Endometrium (tissue), 2 donors: ENCODE data around the gene MAOA.
"Not testable (repeated sequence)": the region's sequence is repeated elsewhere in the genome, so short reads cannot be mapped to it uniquely, and the experiment has no call there.

ENCODE experiments used
- FAIRE-seq: peaks from 2 replicates; lab custom pipeline; 2012; peaks lifted over from hg19 to GRCh38; lab: Jason Lieb, UNC
- donor health status: control.
- donor health status: control.

MAOA gene

GRCh38 chrX:43656005-43656494 lies at the start of gene MAOA:
MAOA (plus strand) TSS chrX:43656299; CDS start chrX:43656342, 43 bp downstream.
- FAIRE-seq, result no peak

- FAIRE-seq, result no peak
Measured at GRCh38 chrX:43612400-43612799, 43.7 kb upstream of the MAOA start.

DNA sequence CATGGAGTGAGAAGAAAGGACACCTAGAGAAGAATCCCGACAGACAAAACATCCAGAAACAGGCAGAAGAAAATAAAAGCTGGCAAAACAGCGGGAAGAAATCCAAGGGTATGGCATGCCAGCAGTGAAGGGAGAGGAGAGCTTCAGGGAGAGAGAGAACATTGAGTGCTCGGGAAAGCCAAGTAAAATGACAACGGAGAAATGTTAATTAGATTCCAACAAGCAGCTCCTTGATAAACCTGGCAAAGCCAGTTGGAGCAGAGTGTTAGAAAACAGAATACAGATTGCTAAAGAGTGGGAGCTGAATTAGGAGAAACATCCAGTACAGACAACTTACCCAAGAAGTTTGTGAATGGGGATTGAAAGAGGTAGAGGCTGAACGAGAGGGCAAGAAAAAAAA lies 40.4 kb upstream of the MAOA start:
- no peak for FAIRE-seq

DNA sequence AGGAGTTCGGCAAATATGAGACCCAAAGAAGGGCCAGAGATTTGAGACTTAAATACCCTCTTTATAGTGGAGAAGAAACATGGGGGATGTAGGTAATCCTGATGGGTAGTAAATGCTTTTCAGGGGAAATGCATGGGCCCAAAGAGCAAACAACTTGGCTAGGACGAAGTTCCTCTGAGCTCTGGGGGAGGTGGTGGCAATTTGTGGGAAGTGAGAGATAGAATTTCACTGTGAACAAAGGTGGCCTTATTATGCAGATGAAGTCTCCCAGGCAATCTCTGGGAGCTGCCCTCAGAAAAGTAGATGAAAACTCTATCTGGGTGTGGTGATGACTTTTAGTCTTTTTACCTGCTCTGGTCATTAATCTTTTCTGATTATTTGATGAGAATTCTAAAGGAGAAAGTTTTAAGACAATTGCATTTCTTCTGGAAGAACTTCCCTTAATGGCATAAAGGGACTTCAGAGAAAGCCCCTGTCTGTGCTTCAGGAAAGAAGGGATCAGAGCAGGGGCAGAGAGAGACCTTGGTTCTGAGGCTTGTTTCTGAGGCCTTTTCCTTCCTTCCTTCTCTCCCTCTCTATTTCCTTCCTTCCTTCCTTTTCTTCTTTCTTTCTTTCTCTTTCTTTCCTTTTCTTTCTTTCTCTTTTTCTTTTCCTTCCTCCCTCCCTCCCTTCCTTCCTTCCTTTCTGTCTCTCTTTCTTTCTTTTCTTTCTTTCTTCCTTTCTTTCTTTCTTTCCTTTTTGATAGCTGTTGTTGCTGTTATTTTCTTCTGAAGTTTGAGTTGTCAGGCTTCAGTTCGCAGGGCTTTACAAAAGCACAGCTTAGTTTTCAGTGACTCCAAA lies 37.5 kb upstream of the MAOA start:
- no peak for FAIRE-seq

DNA sequence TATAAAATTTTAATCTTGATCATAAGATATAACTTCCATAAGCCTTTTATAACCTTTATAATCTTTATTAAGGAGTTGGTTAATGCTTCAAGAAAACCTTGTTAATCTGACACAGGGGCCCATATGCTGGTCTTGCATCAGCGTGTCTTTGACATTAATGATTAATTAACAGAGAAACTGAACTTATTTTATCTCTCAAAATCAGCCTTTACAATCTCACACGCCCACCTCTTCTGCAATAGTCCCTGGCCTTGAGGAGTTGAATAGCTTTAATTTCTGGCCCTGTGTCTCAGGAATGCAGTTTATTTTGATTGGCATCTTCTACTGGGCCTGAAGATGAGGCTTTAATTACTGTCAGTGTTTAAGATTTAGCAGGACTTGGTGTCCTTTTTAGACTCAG lies 36.2 kb upstream of the MAOA start:
- FAIRE-seq, result not testable (repeated sequence)

DNA sequence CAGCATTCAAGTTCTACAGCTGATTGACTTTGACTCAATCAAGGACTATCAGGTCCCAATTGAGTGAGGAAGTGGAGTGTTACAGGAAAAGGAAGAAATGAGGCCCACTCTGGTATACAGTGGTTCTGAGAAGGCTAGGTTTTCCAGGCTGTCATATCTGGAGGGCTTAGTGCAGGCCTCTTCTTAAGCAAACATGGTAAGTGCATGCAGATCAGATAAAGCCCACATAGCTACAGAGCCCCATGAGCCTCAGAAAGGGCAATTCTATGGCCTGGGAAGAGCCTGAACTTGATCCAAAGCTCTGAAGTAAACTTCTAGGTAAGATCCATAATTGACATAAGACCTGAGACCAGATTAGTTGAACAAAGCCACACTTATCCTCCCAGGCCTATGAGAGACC lies 29.0 kb upstream of the MAOA start:
- no peak for FAIRE-seq

- FAIRE-seq, result no peak
Measured at GRCh38 chrX:43627669-43628068, 28.4 kb upstream of the MAOA start.

DNA sequence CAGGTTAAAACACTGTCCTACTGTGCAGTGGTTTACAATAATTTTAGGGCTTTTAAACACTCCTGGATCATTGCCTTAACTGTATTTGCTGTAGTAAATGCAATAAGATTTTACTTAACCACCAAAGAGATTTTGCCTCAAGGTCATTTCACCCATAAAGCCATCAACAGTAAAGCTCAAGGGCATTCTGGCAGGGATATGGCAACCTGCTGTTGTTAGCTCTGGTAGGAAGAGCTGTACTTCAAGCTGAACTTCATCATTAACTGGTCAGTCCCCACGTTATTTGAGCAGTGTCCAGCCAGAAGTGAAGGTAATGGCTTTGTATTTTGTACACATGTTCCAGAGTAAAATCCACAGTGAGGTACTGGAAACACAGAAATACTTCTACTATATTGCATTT lies 26.9 kb upstream of the MAOA start:
- FAIRE-seq, result no peak

DNA sequence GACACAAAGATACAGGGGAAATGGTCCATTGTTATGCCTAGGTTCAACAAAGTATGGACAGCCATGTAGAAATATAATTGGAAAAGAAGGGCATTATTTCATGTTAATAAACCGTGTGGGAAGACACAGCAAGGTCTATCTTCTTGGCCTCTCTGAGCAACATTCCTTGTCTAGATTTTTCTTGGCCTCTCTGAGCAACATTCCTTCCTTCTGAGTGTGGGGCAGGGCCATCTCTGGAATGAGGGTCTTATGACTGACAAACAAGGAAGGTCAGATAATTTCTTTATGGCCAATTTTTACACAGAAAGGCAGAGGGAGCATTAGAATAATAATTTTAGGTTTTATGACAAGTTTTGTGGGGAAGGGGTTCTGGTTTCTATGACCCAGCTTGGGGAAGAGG lies 24.3 kb upstream of the MAOA start:
- FAIRE-seq, result no peak

DNA sequence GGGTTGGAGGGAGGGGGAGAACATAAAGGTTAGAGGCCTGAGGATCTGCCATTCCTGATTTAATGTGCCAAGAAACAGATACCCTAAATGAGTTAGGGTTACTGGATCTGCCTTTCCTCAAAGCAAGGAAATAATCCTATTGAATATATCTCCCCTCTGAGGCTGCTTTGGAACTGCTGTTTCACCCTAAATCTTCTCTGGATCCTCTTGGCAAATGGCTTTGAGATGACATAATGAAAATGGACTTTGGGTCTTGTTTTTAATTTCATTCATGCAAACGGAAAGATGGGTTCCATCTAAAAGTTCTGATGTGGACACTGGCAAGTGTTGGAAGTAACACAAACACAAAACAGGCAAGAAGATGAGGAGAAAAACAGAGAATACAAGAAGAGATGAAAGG lies 23.0 kb upstream of the MAOA start:
- FAIRE-seq, result no peak

- FAIRE-seq, result no peak
Measured at GRCh38 chrX:43633757-43634156, 22.3 kb upstream of the MAOA start.

- peak; percentile 87 for FAIRE-seq
Measured at GRCh38 chrX:43640482-43640881, 15.6 kb upstream of the MAOA start.

DNA sequence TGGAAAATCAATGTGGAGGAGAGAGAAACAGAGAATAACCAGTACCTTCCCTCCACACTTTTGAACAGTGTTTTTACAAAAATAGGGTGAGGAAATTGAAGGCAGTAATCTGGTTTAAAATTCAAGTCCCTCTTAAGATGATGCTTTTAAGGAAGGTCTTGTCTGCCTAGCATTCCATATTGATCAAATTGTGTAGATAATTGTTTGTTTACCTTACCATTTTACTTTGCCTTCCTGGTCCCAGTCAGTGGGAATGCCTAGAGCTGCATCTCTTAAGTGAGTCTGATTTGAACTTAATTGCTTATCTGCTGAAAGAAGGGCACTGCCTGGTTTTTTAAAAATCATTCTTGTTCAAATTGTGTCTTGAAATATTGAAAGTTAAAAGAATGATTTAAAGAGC lies 14.4 kb upstream of the MAOA start:
- no peak for FAIRE-seq

DNA sequence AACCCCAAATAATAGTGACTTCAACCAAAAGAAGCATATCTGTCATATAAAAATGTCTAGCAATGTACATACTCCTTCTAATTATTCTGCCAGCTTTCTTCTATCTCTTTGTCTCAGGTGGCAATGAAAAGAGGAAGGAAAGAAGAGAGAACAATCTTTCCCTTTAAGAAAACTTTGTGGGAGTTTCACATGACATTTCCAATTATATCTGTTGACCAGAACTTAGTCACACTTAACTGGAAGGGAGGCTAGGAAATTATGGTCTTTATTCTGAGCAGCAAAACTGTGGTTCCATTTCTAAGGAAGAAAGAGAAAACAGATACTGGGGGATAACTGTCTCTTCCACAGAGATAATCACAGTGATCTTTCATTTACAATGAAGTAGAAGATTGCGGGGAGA lies 12.9 kb upstream of the MAOA start:
- no peak for FAIRE-seq

DNA sequence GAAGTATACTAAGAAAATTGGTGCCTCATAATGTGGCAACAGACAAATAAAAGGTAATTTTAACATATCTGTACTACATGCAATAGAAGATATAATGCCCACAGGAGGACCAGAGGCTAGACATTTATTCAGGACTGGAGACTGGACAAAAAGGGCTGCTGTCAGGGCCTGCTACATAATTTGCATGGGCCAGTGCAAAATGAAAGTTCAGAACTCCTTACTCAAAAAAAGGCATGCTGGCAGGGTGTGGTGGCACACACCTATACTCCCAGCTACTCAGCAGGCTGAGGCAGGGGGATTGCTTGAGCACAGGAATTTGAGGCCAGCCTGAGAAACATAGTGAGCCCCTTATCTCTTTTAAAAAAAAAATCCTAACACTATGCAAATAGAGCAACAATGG lies 12.4 kb upstream of the MAOA start:
- no peak for FAIRE-seq

DNA sequence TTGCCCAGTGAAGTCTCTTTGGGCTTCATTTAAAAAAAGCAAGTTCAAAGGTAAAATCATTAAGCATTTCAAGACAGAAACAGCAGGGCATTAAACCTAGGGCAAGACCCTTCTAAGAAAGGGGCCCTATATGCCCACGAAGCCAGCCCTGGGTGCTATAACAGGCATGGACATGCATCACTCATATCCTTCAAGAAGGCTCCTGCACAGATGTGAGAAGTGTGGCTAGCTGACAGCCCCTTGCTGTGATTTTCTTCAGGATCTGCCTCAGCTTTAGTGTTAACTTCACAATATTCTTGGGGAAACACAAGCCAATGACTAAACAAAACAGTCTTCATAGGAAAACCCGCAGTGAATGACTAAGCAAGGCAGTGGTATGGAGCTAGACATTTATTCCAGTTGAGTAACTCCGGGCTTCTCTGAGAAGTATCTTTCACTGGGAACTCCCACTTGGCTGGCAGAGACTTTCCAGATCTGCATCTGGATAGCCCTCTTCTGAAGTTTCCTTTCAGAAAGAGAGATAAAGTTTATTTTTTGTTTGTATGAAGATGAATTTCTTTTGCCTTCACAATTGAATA lies 11.9 kb upstream of the MAOA start:
- FAIRE-seq, result no peak

- FAIRE-seq, result no peak
Measured at GRCh38 chrX:43646800-43647199, 9.3 kb upstream of the MAOA start.

- no peak for FAIRE-seq
Measured at GRCh38 chrX:43654431-43655150, 1.5 kb upstream of the MAOA start.

DNA sequence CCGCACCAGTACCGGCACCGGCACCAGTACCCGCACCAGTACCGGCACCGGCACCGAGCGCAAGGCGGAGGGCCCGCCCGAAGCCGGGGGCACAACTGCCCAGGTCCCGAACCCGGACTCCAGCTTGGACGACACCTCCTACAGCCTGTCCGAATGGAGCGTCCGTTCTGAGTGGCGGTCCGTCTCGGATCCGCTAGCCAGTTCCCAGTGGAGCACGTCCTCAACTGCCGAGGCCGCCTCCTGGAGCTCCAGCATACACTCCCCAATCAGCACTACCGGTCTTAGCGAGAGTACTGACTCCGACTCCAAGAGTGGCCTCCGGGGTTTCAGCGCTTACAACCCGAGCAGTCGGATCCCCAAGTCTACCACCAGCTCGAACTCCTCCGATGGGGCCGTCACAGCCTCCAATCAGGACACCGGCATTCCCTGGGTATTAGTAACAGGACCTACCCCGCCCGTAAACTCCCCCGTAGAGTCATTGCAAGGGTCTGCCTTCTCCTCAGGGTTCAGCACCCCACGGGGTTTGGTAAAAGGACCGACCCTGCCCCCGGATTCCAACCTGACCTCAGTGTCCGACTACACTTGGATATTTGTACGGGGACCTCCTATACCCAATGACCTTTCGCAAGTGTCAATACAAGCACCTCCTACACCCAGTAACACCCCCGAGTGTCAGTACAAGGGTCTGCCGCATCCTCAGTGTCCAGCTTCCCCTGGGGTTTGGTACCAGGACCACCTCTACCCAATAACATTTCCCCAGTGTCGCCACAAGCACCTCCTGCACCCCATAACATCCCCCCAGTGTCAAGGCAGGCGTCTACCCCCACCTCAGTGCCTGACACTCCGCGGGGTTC lies 721 bp upstream of the MAOA start:
- FAIRE-seq, result no peak

DNA sequence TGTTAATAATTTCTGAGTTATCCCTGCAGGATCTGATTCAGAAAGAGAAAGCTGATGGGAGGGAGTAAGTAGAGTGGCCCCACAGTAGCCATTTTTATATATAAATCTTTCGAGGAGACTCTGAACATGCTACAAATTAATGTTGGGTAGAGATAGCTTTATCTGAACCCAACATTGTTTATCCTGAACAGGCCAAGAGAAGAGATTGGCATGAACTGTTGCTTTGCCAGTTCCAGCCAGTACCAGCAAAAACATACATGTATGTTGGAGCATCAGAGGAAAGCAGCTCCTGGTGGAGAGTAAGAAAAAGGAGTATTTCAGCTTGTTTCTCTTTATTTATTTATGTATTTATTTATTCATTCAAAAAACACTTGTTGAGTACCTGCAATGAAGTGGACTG lies 1.6 kb downstream of the MAOA start:
- no peak for FAIRE-seq

DNA sequence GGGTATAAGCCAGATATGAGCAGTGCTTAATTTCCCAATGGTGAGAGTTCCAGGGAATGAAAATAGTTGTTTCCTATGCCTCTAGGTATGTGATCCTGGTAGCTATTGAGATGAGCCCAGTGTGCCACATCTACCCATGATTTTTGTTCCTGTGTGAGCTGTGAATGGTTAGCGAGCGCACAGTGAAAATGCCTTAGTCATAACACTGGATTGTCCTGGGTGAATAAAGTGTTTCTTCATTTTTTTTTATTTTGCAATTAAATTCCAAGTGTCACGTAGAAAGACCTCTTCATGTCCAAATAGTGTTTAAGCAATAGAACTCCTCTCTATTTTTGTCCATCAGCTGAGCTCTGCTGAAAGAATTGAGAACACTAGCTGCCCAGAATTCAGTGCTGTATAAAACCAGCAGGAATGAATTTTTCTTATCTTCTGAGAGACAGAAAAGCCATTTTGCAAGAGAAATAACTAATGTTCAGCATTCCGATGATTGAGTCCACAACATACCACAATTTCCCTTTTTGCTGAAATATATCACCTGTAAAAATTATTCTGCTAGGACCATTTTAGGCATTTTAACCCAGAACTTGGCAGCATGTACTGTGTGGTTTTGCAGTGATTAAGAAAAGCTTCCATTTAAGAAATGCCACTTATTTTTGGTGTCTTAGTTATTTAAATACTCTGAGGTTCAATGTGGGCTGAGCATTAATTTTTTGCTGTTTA lies 5.6 kb downstream of the MAOA start:
- FAIRE-seq, result no peak

- no peak for FAIRE-seq
Measured at GRCh38 chrX:43663173-43663572, 7.1 kb downstream of the MAOA start.
